DOHH2 (cell line): ENCODE measurements around the gene SLC7A9.

Experiments
- H3F3A ChIP-seq: fragments of 200-600 bp; sonication (generic), shearing (Covaris generic); 2 replicates; pipeline ENCODE4 v1.6.0; 2016; ENCODE audit warnings: antibody characterized with exemption, mild to moderate bottlenecking; ENCODE audit not compliant: control insufficient read depth, insufficient read depth
- H3K27ac ChIP-seq: fragments of 200-600 bp; sonication (generic); 2 replicates; pipeline ENCODE4 v1.5.1; 2014; ENCODE audit warnings: low read depth, mild to moderate bottlenecking, low read length, moderate library complexity
- H3K27me3 ChIP-seq: fragments of 200-600 bp; sonication (generic); 2 replicates; pipeline ENCODE4 v1.6.1; 2014; ENCODE audit warnings: mild to moderate bottlenecking, low read length, mixed read lengths; ENCODE audit not compliant: control insufficient read depth
- H3K36me3 ChIP-seq: fragments of 200-600 bp; sonication (generic); 2 replicates; pipeline ENCODE4 v1.6.1; 2014; ENCODE audit warnings: mild to moderate bottlenecking, low read length, moderate library complexity, mixed read lengths; ENCODE audit not compliant: control insufficient read depth
- H3K4me1 ChIP-seq: fragments of 200-600 bp; sonication (generic); 2 replicates; pipeline ENCODE4 v1.6.1; 2014; ENCODE audit warnings: mild to moderate bottlenecking, low read length, mixed read lengths; ENCODE audit not compliant: control insufficient read depth
- H3K4me2 ChIP-seq: fragments of 200-600 bp; sonication (generic); 2 replicates; pipeline ENCODE4 v1.6.0; 2014; ENCODE audit warnings: mild to moderate bottlenecking, low read length, moderate library complexity
- H3K4me3 ChIP-seq: fragments of 200-600 bp; sonication (generic); 2 replicates; pipeline ENCODE4 v1.5.1; 2014; ENCODE audit warnings: mild to moderate bottlenecking, low read length, mixed read lengths
- H3K79me2 ChIP-seq: fragments of 200-600 bp; sonication (generic); 2 replicates; pipeline ENCODE4 v1.6.1; 2014; ENCODE audit warnings: mild to moderate bottlenecking, low read length, mixed read lengths; ENCODE audit not compliant: control insufficient read depth
- H3K9me2 ChIP-seq: fragments of 200-600 bp; sonication (generic); replicated peaks from 2 replicates; pipeline ENCODE4 v1.6.1; 2014; ENCODE audit warnings: mild to moderate bottlenecking, low read length, mixed read lengths; ENCODE audit not compliant: control insufficient read depth
- H3K9me3 ChIP-seq: fragments of 200-600 bp; sonication (generic); 2 replicates; pipeline ENCODE4 v1.6.1; 2014; ENCODE audit warnings: antibody characterized with exemption, low read length, mixed read lengths; ENCODE audit not compliant: control insufficient read depth, insufficient read depth
- H4K20me1 ChIP-seq: fragments of 200-600 bp; sonication (generic); 2 replicates; pipeline ENCODE4 v1.6.0; 2014; ENCODE audit warnings: low read depth, mild to moderate bottlenecking, antibody characterized with exemption, low read length, moderate library complexity; ENCODE audit not compliant: control insufficient read depth, insufficient read depth
- CTCF ChIP-seq: fragments of 200-600 bp; sonication (generic); IDR thresholded peaks from one replicate; pipeline ENCODE4 v1.5.1; 2014; ENCODE audit warnings: antibody characterized with exemption, mild to moderate bottlenecking, low read depth, low read length; ENCODE audit not compliant: poor library complexity, severe bottlenecking
- EZH2phosphoT487 ChIP-seq: fragments of 200-600 bp; sonication (generic); IDR thresholded peaks from 2 replicates; pipeline ENCODE4 v1.6.1; 2017; ENCODE audit warnings: borderline replicate concordance, mild to moderate bottlenecking, antibody characterized with exemption, low read length, moderate library complexity, mixed read lengths

The SLC7A9 gene

GRCh38 chr19:32828139-32828538 lies 41.4 kb downstream of the SLC7A9 start:
- Histone ChIP-seq H3K27ac (no peak overlapping the region), H3K4me1 (no peaks in the 10 kb centered on the region), H3F3A (no peaks in the 10 kb centered on the region), H3K9me3 (no peaks in the 10 kb centered on the region), H4K20me1 (no peaks in the 10 kb centered on the region), H3K9me2 (no peaks in the 10 kb centered on the region), H3K27me3 (no peaks in the 10 kb centered on the region), H3K79me2 (no peaks in the 10 kb centered on the region), H3K4me2 (no peak overlapping the region), H3K4me3 (no peak overlapping the region), H3K36me3 (no peaks in the 10 kb centered on the region)
- TF ChIP-seq CTCF (no peak), EZH2phosphoT487 (no peak)

- H3K9me3 ChIP-seq = no peaks in the 10 kb centered on the region
- no peaks in the 10 kb centered on the region for H3K4me1 ChIP-seq
- no peaks in the 10 kb centered on the region for H3K79me2 ChIP-seq
- no peak overlapping the region for H3K4me2 ChIP-seq
- H3K27me3 ChIP-seq = no peaks in the 10 kb centered on the region
- no peaks in the 10 kb centered on the region for H3F3A ChIP-seq
- no peaks in the 10 kb centered on the region for H3K36me3 ChIP-seq
- H3K4me3 ChIP-seq = no peak overlapping the region
- no peak overlapping the region for H3K27ac ChIP-seq
- H4K20me1 ChIP-seq = no peaks in the 10 kb centered on the region
- TF ChIP-seq CTCF (no peak), EZH2phosphoT487 (no peak)
- no peaks in the 10 kb centered on the region for H3K9me2 ChIP-seq
Measured at GRCh38 chr19:32824916-32825608, 44.5 kb downstream of the SLC7A9 start.

- H3K4me1 ChIP-seq = no peaks in the 10 kb centered on the region
- no peaks in the 10 kb centered on the region for H3K9me3 ChIP-seq
- peaks cover 4% of the 10 kb centered on the region for H3K27me3 ChIP-seq
- H3K79me2 ChIP-seq = no peaks in the 10 kb centered on the region
- H3K36me3 ChIP-seq = no peaks in the 10 kb centered on the region
- H4K20me1 ChIP-seq = no peaks in the 10 kb centered on the region
- H3F3A ChIP-seq = no peaks in the 10 kb centered on the region
- TF ChIP-seq EZH2phosphoT487 = no peak
- no peak for TF ChIP-seq CTCF
- H3K4me3 ChIP-seq = no peak overlapping the region
- H3K4me2 ChIP-seq = no peak overlapping the region
- H3K27ac ChIP-seq = no peak overlapping the region
- no peaks in the 10 kb centered on the region for H3K9me2 ChIP-seq
Measured at GRCh38 chr19:32824191-32824751, 45.3 kb downstream of the SLC7A9 start.
